Keratinocyte (primary cell): Measurements from ENCODE around the gene MED14. TPM values are rescaled to one million over a fixed set of nuclear protein-coding genes. Genes with fewer than 3 reads are reported as not detected.

Source experiments
- DNase-seq: peaks from one replicate; pipeline ENCODE4 v3.0.0-alpha.2; 2011; ENCODE audit warnings: low read depth, missing footprints, low spot score
- FAIRE-seq: peaks from 2 replicates; lab custom pipeline; 2011; peaks lifted over from hg19 to GRCh38; lab: Jason Lieb, UNC
- H2AFZ ChIP-seq: 2 replicates; pipeline ENCODE4 v1.6.0; 2012; ENCODE audit warnings: low read length, control low read depth, inconsistent platforms; ENCODE audit not compliant: control insufficient read depth
- H3K27ac ChIP-seq: 2 replicates; pipeline ENCODE4 v1.5.1; 2011; ENCODE audit warnings: low read length; ENCODE audit not compliant: control insufficient read depth, insufficient read depth
- H3K27me3 ChIP-seq: 3 replicates; pipeline ENCODE4 v1.6.0; 2011; ENCODE audit warnings: low read length; ENCODE audit not compliant: control insufficient read depth, insufficient read depth; ENCODE audit errors: extremely low read depth
- H3K36me3 ChIP-seq, 2 experiments: 2 replicates in 1 of 2; 3 replicates in 1 of 2; pipeline ENCODE4 v1.5.1; 2011; ENCODE audit warnings: low read length in 2 of 2, mild to moderate bottlenecking in 1 of 2; ENCODE audit not compliant: control insufficient read depth in 2 of 2, insufficient read depth in 2 of 2; ENCODE audit errors: extremely low read depth in 1 of 2
- H3K4me1 ChIP-seq: 3 replicates; pipeline ENCODE4 v1.5.1; 2011; ENCODE audit warnings: low read length; ENCODE audit not compliant: control insufficient read depth, insufficient read depth; ENCODE audit errors: extremely low read depth
- H3K4me2 ChIP-seq: 3 replicates; pipeline ENCODE4 v1.6.0; 2011; ENCODE audit warnings: low read depth, low read length; ENCODE audit not compliant: control insufficient read depth, insufficient read depth; ENCODE audit errors: extremely low read depth
- H3K4me3 ChIP-seq, 3 experiments: fragments of 200-600 bp in 1 of 3; sonication (generic) in 1 of 3; 2 replicates in 2 of 3; 3 replicates in 1 of 3; pipeline ENCODE4 v1.5.1; 2011 to 2016; ENCODE audit warnings: low read length in 3 of 3, mild to moderate bottlenecking in 3 of 3, control low read depth in 2 of 3, inconsistent platforms in 1 of 3, low read depth in 1 of 3, mixed read lengths in 1 of 3, mixed run types in 1 of 3, moderate library complexity in 1 of 3; ENCODE audit not compliant: control insufficient read depth in 2 of 3, insufficient read depth in 2 of 3; ENCODE audit errors: extremely low read depth in 1 of 3
- H3K79me2 ChIP-seq: 2 replicates; pipeline ENCODE4 v1.6.0; 2012; ENCODE audit warnings: low read length; ENCODE audit not compliant: control insufficient read depth, insufficient read depth
- H3K9ac ChIP-seq: 3 replicates; pipeline ENCODE4 v1.6.0; 2011; ENCODE audit warnings: low read length; ENCODE audit not compliant: control insufficient read depth, insufficient read depth; ENCODE audit errors: extremely low read depth
- H3K9me1 ChIP-seq: 3 replicates; pipeline ENCODE4 v1.6.0; 2011; ENCODE audit warnings: low read length; ENCODE audit not compliant: control insufficient read depth, insufficient read depth; ENCODE audit errors: extremely low read depth
- H3K9me3 ChIP-seq: 2 replicates; pipeline ENCODE4 v1.5.1; 2012; ENCODE audit warnings: low read depth, low read length; ENCODE audit not compliant: control insufficient read depth
- H4K20me1 ChIP-seq: 3 replicates; pipeline ENCODE4 v1.6.0; 2011; ENCODE audit warnings: low read length; ENCODE audit not compliant: control insufficient read depth, insufficient read depth; ENCODE audit errors: extremely low read depth
- CTCF ChIP-seq, 3 experiments: IDR thresholded peaks in 1 of 3; conservative IDR thresholded peaks in 1 of 3; optimal IDR thresholded peaks in 1 of 3; 2 replicates in 2 of 3; 3 replicates in 1 of 3; pipeline versions ENCODE3 to v1.5.1; 2011; ENCODE audit warnings: low read length in 3 of 3, mild to moderate bottlenecking in 3 of 3, moderate library complexity in 2 of 3, control low read depth in 1 of 3, inconsistent platforms in 1 of 3; ENCODE audit not compliant: insufficient read depth in 2 of 3; ENCODE audit errors: extremely low read depth in 1 of 3
- EZH2 ChIP-seq: IDR thresholded peaks from one replicate; pipeline ENCODE4 v1.6.1; 2012; ENCODE audit warnings: inconsistent platforms, mild to moderate bottlenecking, low read length, moderate library complexity
- dilution Hi-C: fragments of 300-500 bp; cut with MboI; formaldehyde crosslinking; loops from one replicate; pipeline ENCODE4 v1.7.0; 2020; ENCODE audit warnings: low sequenced_read_pairs; ENCODE audit not compliant: extremely low pct_ligation_motif_present
- polyA plus RNA-seq, 5 experiments: library from polyadenylated mRNA; depleted of rRNA in 3 of 5; stranded (reverse) in 3 of 5; stranded (forward) in 1 of 5; unstranded in 1 of 5; fragments of >200 nt; gene quantifications; 1 replicate in 1 of 5; 2 replicates in 3 of 5; 3 replicates in 1 of 5; pipeline versions ENCODE4 v1.2.1 to v1.2.3, GENCODE V29; 2011 to 2012; ENCODE audit warnings: missing spikeins in 2 of 5, low read depth in 1 of 5, low replicate concordance in 1 of 5

MED14 gene
- polyA plus RNA-seq, 1 donor (not counting 4 experiments of a cell fraction or from before 2014, with no cell fraction given) = 25.9 TPM

- no peaks in the 10 kb centered on the region for H3K27me3 ChIP-seq
- H4K20me1 ChIP-seq = no peaks in the 10 kb centered on the region
- H3K27ac ChIP-seq = no peak overlapping the region
- no peaks in the 10 kb centered on the region for H3K4me1 ChIP-seq
- dilution Hi-C loops = no loop called here
- no peak for TF ChIP-seq CTCF (optimal IDR thresholded peaks at IDR 0.05 in 1 of 3, IDR thresholded peaks at IDR 0.05 in 1 of 3, conservative IDR thresholded peaks at IDR 0.05 in 1 of 3; ENCODE audit: extremely low read depth in 1 of 3, insufficient read depth in 2 of 3, low read length in 3 of 3)
- TF ChIP-seq EZH2 = no peak
- DNase-seq (no peak), FAIRE-seq (no peak)
- no peak overlapping the region for H2AFZ ChIP-seq
- H3K79me2 ChIP-seq = no peaks in the 10 kb centered on the region
- H3K36me3 ChIP-seq = peaks cover 0 to 1% of the 10 kb centered on the region in 2 experiments
- H3K9ac ChIP-seq = no peak overlapping the region
- H3K9me1 ChIP-seq = no peaks in the 10 kb centered on the region
- no peak overlapping the region for H3K4me3 ChIP-seq
- no peaks in the 10 kb centered on the region for H3K9me3 ChIP-seq
- H3K4me2 ChIP-seq = no peak overlapping the region
Observed at GRCh38 chrX:40622479-40623138, 112.7 kb downstream of the MED14 start.

- Histone ChIP-seq H3K36me3 (no peaks in the 10 kb centered on the region), H2AFZ (no peak overlapping the region), H3K27me3 (no peaks in the 10 kb centered on the region), H3K9me1 (no peaks in the 10 kb centered on the region), H4K20me1 (no peaks in the 10 kb centered on the region), H3K9me3 (no peaks in the 10 kb centered on the region), H3K4me3 (no peak overlapping the region), H3K79me2 (no peaks in the 10 kb centered on the region), H3K4me2 (no peak overlapping the region), H3K4me1 (no peaks in the 10 kb centered on the region), H3K9ac (no peak overlapping the region), H3K27ac (no peak overlapping the region)
- DNase-seq (no peak), FAIRE-seq (no peak)
- dilution Hi-C loops = no loop called here
- TF ChIP-seq CTCF (optimal IDR thresholded peaks at IDR 0.05 in 1 of 3, IDR thresholded peaks at IDR 0.05 in 1 of 3, conservative IDR thresholded peaks at IDR 0.05 in 1 of 3; ENCODE audit: extremely low read depth in 1 of 3, insufficient read depth in 2 of 3, low read length in 3 of 3) (no peak), EZH2 (no peak)
Observed at GRCh38 chrX:40617566-40617965, 117.8 kb downstream of the MED14 start.
